Activated CD8-positive, alpha-beta memory T cell treated with anti-CD3 and anti-CD28 coated beads, Interleukin-2, amount 50 U/mL, for 24 hours (primary cell): ENCODE results near the gene C11orf68.

ENCODE experiments used
- DNase-seq: peaks from one replicate; pipeline ENCODE4 v3.0.0-alpha.2; 2020; ENCODE audit errors: extremely low read depth

The C11orf68 gene

DNA sequence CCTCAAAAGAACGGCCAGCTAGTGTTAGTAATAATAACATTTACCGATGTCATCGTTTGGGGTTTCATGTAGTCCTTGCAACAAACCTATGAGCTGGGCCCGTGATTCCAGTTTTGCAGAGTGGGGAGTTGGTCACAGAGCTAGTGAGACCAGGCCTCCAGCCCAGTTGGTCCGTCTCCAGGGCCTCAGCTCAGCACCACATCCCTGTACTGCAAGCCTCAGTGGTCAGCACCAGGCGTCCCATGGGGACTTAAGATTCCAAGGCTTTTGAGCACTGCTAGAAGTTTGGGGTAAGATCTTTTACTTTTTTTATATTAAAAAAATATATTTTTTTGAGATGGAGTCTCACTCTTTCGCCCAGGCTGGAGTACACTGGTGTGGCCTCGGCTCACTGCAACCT lies 25.3 kb upstream of the C11orf68 start:
- no peak for DNase-seq

- no peak for DNase-seq
Measured at GRCh38 chr11:65942531-65942930, 23.7 kb upstream of the C11orf68 start.

DNA sequence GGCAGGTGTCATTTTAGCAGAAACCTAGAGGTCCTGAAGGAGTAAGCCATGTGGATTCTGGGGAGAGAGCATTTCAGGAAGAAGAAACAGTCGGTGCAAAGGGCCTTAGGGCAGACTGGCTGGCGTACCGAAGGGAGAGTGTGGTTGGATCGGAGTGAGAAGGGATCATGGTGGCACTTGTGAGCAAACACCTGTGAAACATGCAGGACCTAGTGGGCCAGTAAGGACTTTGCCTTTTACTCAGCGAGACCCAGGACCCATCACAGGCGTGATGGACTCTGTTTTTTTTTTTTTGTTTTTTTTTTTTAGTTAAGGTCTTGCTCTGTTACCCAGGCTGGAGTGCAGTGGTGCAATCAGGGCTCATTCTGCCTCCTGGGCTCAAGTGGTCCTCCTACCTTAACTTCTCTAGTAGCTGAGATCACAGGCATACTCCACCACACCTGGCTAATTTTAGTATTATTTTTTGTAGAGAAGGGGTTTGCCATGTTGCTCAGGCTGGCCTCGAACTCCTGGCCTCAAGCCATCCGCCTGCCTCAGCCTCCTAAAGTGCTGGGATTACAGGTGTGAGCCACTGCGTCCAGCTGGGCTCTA lies 23.0 kb upstream of the C11orf68 start:
- no peak for DNase-seq

- DNase-seq: no peak
Measured at GRCh38 chr11:65937766-65938165, 18.9 kb upstream of the C11orf68 start.

GRCh38 chr11:65934014-65934413 lies 15.2 kb upstream of the C11orf68 start:
- DNase-seq: no peak

- DNase-seq: no peak
Measured at GRCh38 chr11:65932558-65932919, 13.7 kb upstream of the C11orf68 start.

DNA sequence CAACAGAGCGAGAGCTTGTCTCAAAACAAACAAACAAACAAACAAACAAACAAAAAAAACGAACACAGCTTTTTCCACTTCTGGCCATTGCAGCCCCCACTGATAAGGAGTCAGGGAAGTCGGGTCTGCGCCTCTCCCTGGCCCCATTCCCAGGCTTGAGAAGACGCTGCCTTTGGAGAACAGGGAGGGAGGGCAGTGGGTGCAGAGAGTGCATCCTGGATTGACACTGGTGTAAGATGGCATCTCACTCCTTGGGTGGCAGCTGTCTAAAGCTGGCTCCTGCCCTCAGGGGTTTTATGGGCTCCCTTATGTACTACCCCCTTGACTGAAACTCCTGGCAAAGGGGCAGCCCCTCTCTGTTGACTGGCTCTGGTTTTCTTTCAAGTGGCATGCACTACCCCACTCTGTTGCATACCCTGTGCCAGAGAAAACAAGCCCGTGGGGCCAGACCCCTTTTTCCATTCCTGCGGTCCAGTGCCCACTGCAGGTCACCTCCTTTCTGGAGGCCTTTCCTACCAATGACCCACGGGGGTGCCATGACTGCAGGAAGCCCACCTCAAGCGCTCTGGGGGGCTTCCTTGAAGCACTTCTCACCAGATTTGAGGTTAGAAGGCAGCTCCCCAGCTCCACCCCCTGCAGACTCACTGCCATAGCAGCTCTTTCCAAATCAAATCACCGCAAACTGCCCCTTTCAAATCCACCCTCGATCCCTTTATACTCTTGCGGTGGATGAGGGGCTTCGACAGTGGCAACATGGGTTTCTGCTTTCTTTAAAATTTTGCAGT lies 13.1 kb upstream of the C11orf68 start:
- DNase-seq: no peak

- no peak for DNase-seq
Measured at GRCh38 chr11:65928667-65929066, 9.8 kb upstream of the C11orf68 start.

- DNase-seq: peak; percentile 47
Measured at GRCh38 chr11:65927904-65928397, 9.1 kb upstream of the C11orf68 start.

DNA sequence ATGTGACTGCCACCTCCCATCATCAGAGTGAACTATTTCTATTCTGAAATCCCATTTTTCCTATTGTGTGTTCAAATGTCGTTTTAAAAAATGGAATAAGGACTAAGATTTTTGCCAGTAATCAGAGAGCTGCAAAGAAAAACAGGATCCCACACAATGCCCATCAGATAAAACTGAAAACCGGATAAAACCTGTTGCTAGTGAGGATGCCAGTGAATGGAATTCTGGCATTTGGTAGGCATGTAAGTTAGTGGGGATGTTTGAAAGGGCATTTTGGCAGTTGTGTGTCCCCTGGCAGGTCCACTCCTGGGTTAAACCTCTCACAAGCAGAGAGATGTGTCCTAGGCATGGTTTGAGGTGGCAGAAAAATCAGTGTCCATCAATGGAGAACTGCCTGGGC lies 6.5 kb upstream of the C11orf68 start:
- no peak for DNase-seq

- no peak for DNase-seq
Measured at GRCh38 chr11:65922565-65922964, 3.7 kb upstream of the C11orf68 start.

DNA sequence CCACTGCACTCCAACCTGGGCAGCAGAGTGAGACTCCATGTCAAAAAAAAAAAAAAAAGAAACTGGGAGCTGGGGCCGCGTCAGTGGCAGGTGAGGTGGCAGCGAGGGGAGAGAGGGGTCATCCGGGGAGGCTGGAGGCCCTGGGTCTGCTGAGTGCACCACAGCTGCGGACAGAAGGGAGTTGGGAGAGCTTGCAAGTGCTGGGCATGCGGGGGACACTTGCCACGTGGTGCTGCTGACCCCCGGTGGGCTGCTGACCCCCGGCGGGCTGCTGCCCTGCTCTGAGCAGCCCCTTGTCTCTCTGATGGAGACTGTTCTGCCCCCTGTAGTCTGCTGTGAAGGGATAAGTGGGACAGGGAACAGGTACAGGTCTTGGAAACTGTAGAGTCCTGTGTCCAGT lies 3.0 kb upstream of the C11orf68 start:
- no peak for DNase-seq

DNA sequence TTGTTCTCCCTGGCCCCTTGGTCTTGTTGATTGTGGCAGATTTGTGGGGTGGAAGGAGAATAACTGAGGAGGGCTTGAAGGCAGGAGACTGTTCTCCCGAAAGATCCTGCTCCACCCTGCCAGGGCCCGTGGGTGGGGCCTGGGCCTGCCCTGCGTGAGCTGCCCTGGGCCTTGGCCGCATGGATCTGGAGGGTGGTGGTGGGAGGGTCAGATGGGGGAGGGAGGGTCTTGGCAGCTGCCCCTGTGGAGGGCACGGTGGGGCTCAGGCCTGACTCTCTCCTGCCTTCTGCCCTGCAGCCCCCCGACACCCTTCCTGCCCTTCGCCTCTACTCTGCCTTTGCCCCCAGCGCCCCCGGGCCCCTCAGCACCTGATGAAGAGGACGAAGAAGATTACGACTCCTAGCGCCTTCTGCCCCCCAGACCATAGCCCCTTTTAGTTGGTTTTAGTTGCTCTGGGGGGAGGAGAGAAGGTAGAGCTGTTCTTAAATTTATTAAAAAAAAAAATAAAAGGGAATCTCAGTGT lies 2.2 kb upstream of the C11orf68 start:
- no peak for DNase-seq

GRCh38 chr11:65920372-65920802 lies 1.5 kb upstream of the C11orf68 start:
- DNase-seq: no peak

GRCh38 chr11:65919573-65920371 lies 910 bp upstream of the C11orf68 start:
- no peak for DNase-seq

DNA sequence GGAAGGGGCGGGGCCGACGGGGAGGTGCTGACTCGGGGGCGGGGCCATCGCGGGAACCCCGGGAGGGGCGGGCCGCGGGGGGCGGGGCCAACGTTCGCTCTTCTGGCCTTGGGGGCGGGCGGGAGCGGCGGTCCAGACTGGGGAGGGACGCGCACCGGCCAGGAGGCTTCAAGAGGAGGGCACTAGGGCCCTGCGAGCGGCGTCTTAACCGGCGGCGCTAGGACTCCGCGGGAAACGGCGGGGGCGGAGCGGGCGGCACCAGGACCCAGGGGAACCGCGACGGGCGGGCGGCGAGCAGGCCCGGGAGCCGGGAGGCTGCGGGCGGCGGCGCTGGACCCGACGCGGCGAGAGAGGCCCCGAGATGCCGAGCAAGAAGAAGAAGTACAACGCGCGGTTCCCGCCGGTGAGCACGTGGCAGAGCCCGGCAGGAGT lies 295 bp upstream of the C11orf68 start, which contains the start of gene DRAP1:
TSS of gene DRAP1 (plus strand) at position 286 of the 432 bp plus-strand sequence. CDS start at position 362, 76 bp downstream.
- DNase-seq: peak; percentile 89

DNA sequence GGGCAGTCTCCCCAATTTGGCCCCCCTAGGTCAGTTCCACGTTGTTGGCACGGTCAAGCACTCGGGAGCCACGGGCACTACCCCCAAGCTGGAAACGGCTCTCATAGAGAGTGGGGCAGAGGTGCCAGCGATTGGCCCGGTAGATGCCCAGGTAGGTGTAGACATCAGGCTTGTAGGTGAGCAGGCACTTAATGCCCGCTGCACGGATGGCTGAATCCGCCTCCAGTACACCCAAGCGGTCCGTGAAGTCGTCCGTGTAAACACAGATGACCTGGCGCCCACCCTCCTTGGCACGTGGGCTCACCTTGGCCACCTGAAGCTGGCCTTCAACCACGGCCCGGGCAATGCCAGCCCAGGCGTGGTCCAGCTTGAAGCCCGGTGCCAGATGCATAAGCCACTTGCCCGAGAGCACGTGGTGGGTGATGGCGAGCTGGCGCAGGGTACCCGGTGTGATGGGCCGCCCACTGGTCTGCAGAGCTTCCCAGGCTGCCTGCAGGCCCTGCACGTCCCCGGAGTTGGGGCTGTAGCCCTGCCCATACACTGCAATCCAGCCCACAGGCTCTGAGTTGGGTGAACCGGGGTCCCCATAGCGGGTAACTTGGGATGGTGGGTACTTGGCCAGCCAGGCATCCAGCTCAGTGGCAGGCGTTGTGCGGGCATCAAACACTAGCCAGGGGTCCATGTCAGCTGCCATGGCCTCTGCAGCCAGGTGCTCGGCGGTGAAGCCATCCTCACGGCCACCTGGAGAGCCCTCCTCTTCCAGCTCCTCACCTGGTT lies 1.2 kb downstream of the C11orf68 start:
- DNase-seq: no peak

DNA sequence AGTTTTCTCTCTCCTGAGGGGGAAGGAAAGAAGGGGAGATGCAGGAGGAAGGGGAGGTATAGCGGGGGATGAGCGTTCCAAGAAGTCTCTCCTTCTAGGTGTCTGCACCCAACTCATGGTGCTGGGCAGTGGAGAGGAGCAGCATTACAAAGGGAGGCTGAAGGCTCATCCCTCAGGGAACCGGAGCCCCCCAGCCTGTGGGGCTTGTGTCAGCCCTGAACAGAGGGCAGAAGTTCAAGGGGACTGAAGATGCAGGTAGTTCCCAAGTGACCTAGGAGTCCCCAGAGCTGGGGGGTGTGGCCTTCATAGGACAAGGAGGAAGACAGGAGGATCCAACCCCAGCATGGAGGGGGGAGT lies 1.8 kb downstream of the C11orf68 start:
- DNase-seq: no peak

GRCh38 chr11:65916391-65916790 lies 2.5 kb downstream of the C11orf68 start:
- no peak for DNase-seq

DNA sequence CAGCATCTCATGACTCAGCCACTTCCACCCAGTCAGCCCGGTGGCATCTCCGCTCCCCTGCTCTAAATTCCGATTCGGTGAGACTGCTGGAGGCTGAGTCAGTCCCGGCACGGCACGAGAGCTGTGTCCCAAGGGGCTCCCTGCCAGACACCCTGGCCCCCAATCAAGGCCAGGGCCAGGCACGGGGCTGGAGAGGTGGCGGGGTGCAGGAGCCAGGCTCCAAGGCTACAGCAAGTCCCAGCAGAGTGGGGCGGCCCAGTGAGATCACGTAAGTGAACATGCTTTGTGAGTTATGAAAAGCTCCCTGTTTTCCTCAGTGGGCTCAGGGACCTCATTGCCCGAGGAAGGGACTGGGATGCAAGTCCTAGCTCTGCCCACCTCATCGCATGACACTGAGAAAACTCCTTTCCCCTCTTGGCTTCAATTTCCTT lies 3.0 kb downstream of the C11orf68 start:
- DNase-seq: no peak

DNA sequence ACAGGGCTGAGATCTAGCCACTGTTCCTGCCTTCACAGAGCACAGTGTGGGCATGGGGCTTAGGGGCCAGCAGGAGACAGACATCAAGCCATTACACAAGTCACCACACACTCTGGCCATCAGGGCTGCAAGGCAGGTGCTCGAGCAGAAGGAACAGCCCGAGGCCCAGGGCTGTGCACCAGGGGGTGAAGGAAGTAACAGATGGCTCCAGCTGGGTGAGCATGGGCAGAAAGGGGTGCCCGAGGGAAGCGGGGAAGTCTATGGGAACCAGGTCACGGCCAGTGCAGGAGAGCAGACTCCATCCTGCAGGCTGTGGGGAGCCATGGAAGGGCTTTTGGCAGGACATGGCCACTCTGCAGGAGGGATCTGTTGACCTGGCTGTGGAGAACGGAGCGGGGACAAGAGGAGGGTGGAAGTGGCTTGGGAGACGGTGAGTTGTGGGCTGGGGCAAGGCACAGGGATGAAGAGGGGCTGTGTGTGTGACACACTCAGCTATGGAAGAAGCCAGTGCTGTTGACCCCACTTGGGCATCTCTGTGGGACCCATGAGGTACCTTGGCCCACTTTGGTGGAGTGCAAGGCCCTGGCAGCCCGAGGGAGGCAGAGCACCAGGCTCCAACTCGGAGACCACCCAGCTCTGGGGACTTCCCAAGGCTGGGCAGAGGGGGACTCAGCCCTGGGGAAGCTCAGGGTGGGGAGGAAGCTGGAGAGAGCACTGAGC lies 3.6 kb downstream of the C11orf68 start:
- no peak for DNase-seq
